SU-DHL-6 (cell line): ENCODE data around the gene FAM171A1.

Experiments used
- H2AFZ ChIP-seq: fragments of 200-600 bp; sonication (generic); 2 replicates; pipeline ENCODE4 v1.6.1; 2014; ENCODE audit warnings: low read depth, mild to moderate bottlenecking, moderate library complexity, mixed read lengths, antibody characterized with exemption, low read length; ENCODE audit not compliant: severe bottlenecking
- H3F3A ChIP-seq: fragments of 200-600 bp; shearing (Covaris generic); 2 replicates; pipeline ENCODE4 v1.6.0; 2016; ENCODE audit warnings: antibody characterized with exemption, mild to moderate bottlenecking; ENCODE audit not compliant: insufficient read depth
- H3K27ac ChIP-seq: fragments of 200-600 bp; sonication (generic); 2 replicates; pipeline ENCODE4 v1.5.1; 2016; ENCODE audit warnings: low read depth, mild to moderate bottlenecking, low read length, moderate library complexity, mixed read lengths
- H3K27me3 ChIP-seq: fragments of 200-600 bp; sonication (generic), shearing (Covaris generic); 2 replicates; pipeline ENCODE4 v1.6.0; 2014; ENCODE audit warnings: mild to moderate bottlenecking, low read length
- H3K36me3 ChIP-seq: fragments of 200-600 bp; sonication (generic); 2 replicates; pipeline ENCODE4 v1.6.1; 2014; ENCODE audit warnings: mild to moderate bottlenecking, low read length, mixed read lengths
- H3K4me2 ChIP-seq: fragments of 300-600, 200-600 bp; shearing (Covaris generic), sonication (generic); 2 replicates; pipeline ENCODE4 v1.6.0; 2014; ENCODE audit warnings: low read length, low read depth, mild to moderate bottlenecking; ENCODE audit not compliant: poor library complexity, severe bottlenecking
- H3K4me3 ChIP-seq: fragments of 200-600 bp; sonication (generic); 2 replicates; pipeline ENCODE4 v1.5.1; 2014; ENCODE audit warnings: antibody characterized with exemption, low read length, mild to moderate bottlenecking, mixed read lengths; ENCODE audit not compliant: insufficient read depth, poor library complexity, severe bottlenecking
- H3K79me2 ChIP-seq: fragments of 200-600 bp; sonication (generic); 2 replicates; pipeline ENCODE4 v1.6.1; 2014; ENCODE audit warnings: mild to moderate bottlenecking, low read length, moderate library complexity; ENCODE audit not compliant: insufficient read depth
- H3K9ac ChIP-seq: fragments of 200-600 bp; sonication (generic); 2 replicates; pipeline ENCODE4 v1.7.0; 2014; ENCODE audit warnings: mild to moderate bottlenecking, low read length
- H3K9me2 ChIP-seq: fragments of 200-600 bp; sonication (generic); replicated peaks from 2 replicates; pipeline ENCODE4 v1.6.1; 2014; ENCODE audit warnings: low read length; ENCODE audit not compliant: insufficient read depth
- H3K9me3 ChIP-seq: fragments of 200-600 bp; sonication (generic); 2 replicates; pipeline ENCODE4 v1.6.1; 2014; ENCODE audit warnings: low read length, mixed read lengths; ENCODE audit not compliant: insufficient read depth
- H4K20me1 ChIP-seq: fragments of 200-600 bp; sonication (generic); 2 replicates; pipeline ENCODE4 v1.6.1; 2014; ENCODE audit warnings: low read depth, mild to moderate bottlenecking, antibody characterized with exemption, low read length, moderate library complexity, mixed read lengths
- CTCF ChIP-seq: fragments of 200-600 bp; sonication (generic); IDR thresholded peaks from one replicate; pipeline ENCODE4 v1.5.1; 2017; ENCODE audit warnings: antibody characterized with exemption, mild to moderate bottlenecking, low read length, moderate library complexity; ENCODE audit not compliant: insufficient read depth, poor library complexity, severe bottlenecking
- EZH2phosphoT487 ChIP-seq: fragments of 200-600 bp; sonication (generic), shearing (Covaris generic); conservative IDR thresholded peaks from 2 replicates; pipeline ENCODE4 v1.6.1; 2018; ENCODE audit warnings: mild to moderate bottlenecking, antibody characterized with exemption, low read length, moderate library complexity, mixed read lengths

Gene FAM171A1

DNA sequence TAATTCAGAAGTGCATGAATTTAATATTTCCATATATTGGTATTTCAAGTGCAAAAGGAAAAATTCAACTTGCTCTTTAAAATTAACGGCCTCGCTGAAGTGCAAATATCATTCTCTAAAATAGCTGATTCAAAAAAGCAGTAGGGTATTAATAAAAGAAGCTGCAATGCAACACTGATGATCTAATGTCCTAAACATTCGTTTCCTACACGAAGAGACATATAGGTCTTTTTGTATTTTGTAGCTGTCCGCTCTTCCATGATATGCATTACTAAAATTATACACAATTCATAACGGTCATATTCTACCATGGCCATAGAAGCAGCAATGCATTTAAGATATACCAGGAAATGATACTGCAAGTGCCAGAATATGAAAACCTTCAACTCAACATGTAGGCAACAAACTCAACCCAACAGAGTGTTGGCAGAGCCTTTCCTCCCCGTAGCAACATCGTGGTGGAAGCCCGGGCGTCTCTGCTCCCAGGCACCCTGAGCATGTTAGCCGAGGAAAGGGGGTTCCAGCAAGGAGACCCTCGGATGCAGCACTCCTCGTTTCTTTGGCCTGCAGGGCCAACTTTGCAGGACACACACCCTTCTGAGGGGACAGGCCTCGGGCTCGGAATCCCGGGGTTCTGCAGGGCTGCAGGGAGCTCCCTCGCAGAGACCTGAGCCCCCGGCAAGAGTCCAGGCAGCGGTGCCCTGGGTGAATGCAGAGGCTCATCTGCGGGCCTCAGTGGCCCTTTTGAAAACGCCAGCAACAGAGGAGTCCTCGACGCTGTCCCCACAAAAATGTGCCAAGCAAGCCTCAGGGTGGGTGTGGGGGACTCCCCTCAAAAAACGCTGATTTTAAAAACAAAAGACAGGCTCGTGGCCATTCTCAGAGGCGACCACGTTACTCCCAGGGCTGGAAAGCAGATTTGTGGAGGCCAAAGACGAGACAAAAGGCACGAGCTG lies 1.6 kb downstream of the FAM171A1 start:
- no peak overlapping the region for H3K9ac ChIP-seq
- H3K27ac ChIP-seq = no peak overlapping the region
- H2AFZ ChIP-seq = no peak overlapping the region

GRCh38 chr10:15368101-15368855 lies 2.8 kb downstream of the FAM171A1 start:
- Histone ChIP-seq H3K9me2 (no peaks in the 10 kb centered on the region), H3K4me2 (no peak overlapping the region), H3K4me3 (no peak overlapping the region), H3K27ac (no peak overlapping the region), H2AFZ (no peak overlapping the region), H3K27me3 (no peaks in the 10 kb centered on the region), H3K9me3 (no peaks in the 10 kb centered on the region), H3K79me2 (no peaks in the 10 kb centered on the region), H4K20me1 (no peaks in the 10 kb centered on the region), H3F3A (no peaks in the 10 kb centered on the region), H3K9ac (no peak overlapping the region), H3K36me3 (no peaks in the 10 kb centered on the region)
- TF ChIP-seq CTCF (no peak), EZH2phosphoT487 (no peak)

More for the DNA sequence above, 1.6 kb downstream of the FAM171A1 start:
- Histone ChIP-seq H3F3A (no peaks in the 10 kb centered on the region), H3K9me2 (no peaks in the 10 kb centered on the region), H4K20me1 (no peaks in the 10 kb centered on the region), H3K4me2 (no peak overlapping the region), H3K9me3 (no peaks in the 10 kb centered on the region), H3K4me3 (no peak overlapping the region), H3K27me3 (no peaks in the 10 kb centered on the region), H3K36me3 (no peaks in the 10 kb centered on the region), H3K79me2 (no peaks in the 10 kb centered on the region)
- TF ChIP-seq EZH2phosphoT487 = no peak
- TF ChIP-seq CTCF = no peak

GRCh38 chr10:15367296-15368085 lies 3.6 kb downstream of the FAM171A1 start:
- Histone ChIP-seq H3K9me2 (no peaks in the 10 kb centered on the region), H3K9me3 (no peaks in the 10 kb centered on the region), H4K20me1 (no peaks in the 10 kb centered on the region), H3K79me2 (no peaks in the 10 kb centered on the region), H3K27ac (no peak overlapping the region), H3K36me3 (no peaks in the 10 kb centered on the region), H2AFZ (no peak overlapping the region), H3K4me3 (no peak overlapping the region), H3K27me3 (no peaks in the 10 kb centered on the region), H3K9ac (no peak overlapping the region), H3K4me2 (no peak overlapping the region), H3F3A (no peaks in the 10 kb centered on the region)
- TF ChIP-seq EZH2phosphoT487 = no peak
- TF ChIP-seq CTCF = no peak
